Measurements from ENCODE around the gene PARD3B. TPM values are rescaled to one million over a fixed set of nuclear protein-coding genes. Genes with fewer than 3 reads are reported as not detected.
A peak's percentile ranks its signal among the peaks of the same experiment; 100 is the strongest.

Gene PARD3B
- total and polyA plus RNA-seq, 2 of the 8 experiments (the other 6 are each of a cell fraction or from before 2014, with no cell fraction given): 1.2 to 5.7 TPM

GRCh38 chr2:205043285-205043684 lies 498.0 kb downstream of the PARD3B start:
- H2BK5ac ChIP-seq (ENCODE audit: low read depth, low read length): no peak overlapping the region
- DNase-seq (ENCODE audit: low read depth in 1 of 2, low spot score in 2 of 2) (no peak), FAIRE-seq (peak; percentile 13)
- POLR2A ChIA-PET (ENCODE audit: partially characterized antibody): no interaction called here
- no peaks in the 10 kb centered on the region for H3K36me3 ChIP-seq (ENCODE audit: control insufficient read depth in 2 of 4, insufficient read depth in 4 of 4, low read length in 3 of 4)
- no peak overlapping the region for H2BK120ac ChIP-seq (replicated peaks; ENCODE audit: low read depth, low read length)
- no peak overlapping the region for H2BK12ac ChIP-seq (ENCODE audit: low read depth, low read length)
- H3K4me2 ChIP-seq (ENCODE audit: insufficient read depth in 1 of 2, low read depth in 2 of 2, low read length in 2 of 2): no peak overlapping the region
- H3K79me2 ChIP-seq (ENCODE audit: control insufficient read depth in 1 of 2, insufficient read depth in 2 of 2, low read length in 2 of 2): no peaks in the 10 kb centered on the region
- H3K4me3 ChIP-seq (ENCODE audit: extremely low read depth in 1 of 4, insufficient read depth in 2 of 4, low read depth in 3 of 4, low read length in 4 of 4): no peak overlapping the region
- H4K91ac ChIP-seq (replicated peaks; ENCODE audit: insufficient read length, low read length): no peak overlapping the region
- no peak overlapping the region for H3K23ac ChIP-seq (ENCODE audit: insufficient read length)
- H3K14ac ChIP-seq (ENCODE audit: insufficient read length): no peak overlapping the region
- H4K20me1 ChIP-seq (replicated peaks in 1 of 2; ENCODE audit: control insufficient read depth in 1 of 2, insufficient read depth in 2 of 2, low read length in 2 of 2): no peaks in the 10 kb centered on the region
- H3K4ac ChIP-seq (replicated peaks; ENCODE audit: insufficient read length, low read depth, low read length): no peak overlapping the region
- no peak overlapping the region for H3K56ac ChIP-seq (replicated peaks; ENCODE audit: insufficient read length, low read depth, low read length)
- H2BK15ac ChIP-seq (ENCODE audit: low read length): no peak overlapping the region
- no peak overlapping the region for H3K18ac ChIP-seq (ENCODE audit: extremely low read depth, low read length)
- no peaks in the 10 kb centered on the region for H3K79me1 ChIP-seq (ENCODE audit: low read depth, low read length)
- no peak overlapping the region for H3K9ac ChIP-seq (replicated peaks in 1 of 4; ENCODE audit: extremely low read depth in 1 of 4, low read depth in 3 of 4, low read length in 3 of 4)
- no peak overlapping the region for H2AFZ ChIP-seq (ENCODE audit: low read length)
- TF ChIP-seq SAP30 (IDR thresholded peaks at IDR 0.05; ENCODE audit: insufficient read depth, insufficient replicate concordance, low read length): no peak
- TF ChIP-seq KDM5A (IDR thresholded peaks at IDR 0.05; ENCODE audit: low read length): no peak
- no peak for TF ChIP-seq NRF1 (IDR thresholded peaks at IDR 0.05; ENCODE audit: low read depth, low read length)
- H2BK20ac ChIP-seq (ENCODE audit: low read length): no peak overlapping the region
- peaks cover 0 to 13% (median 2%) of the 10 kb centered on the region in 4 experiments; a peak in 3 of 7 replicates for H3K4me1 ChIP-seq (replicated peaks in 1 of 4; ENCODE audit: control insufficient read depth in 3 of 4, insufficient read depth in 4 of 4, low read length in 3 of 4)
- H2AK5ac ChIP-seq (ENCODE audit: low read depth, low read length): no peak overlapping the region
- H3K9me3 ChIP-seq (ENCODE audit: insufficient read depth in 2 of 2, low read depth in 1 of 2, low read length in 1 of 2): no peaks in the 10 kb centered on the region
- CTCF ChIA-PET (ENCODE audit: partially characterized antibody): interaction anchor here (0.5 kb wide), 1 partner anchor 294 kb away, joined by 3 read pairs; no protein-coding TSS in a partner anchor
- H4K5ac ChIP-seq (ENCODE audit: insufficient read length, low read depth, low read length): no peak overlapping the region
- H3K27me3 ChIP-seq (replicated peaks in 1 of 4; ENCODE audit: control insufficient read depth in 3 of 4, extremely low read depth in 1 of 4, insufficient read depth in 3 of 4, low read length in 3 of 4): peaks cover 0 to 2% (median 0%) of the 10 kb centered on the region in 4 experiments; a peak in 1 of 7 replicates
- no peak overlapping the region for H3K27ac ChIP-seq (ENCODE audit: low read depth, low read length)
- no peaks in the 10 kb centered on the region for H3K23me2 ChIP-seq (ENCODE audit: low read depth, low read length)
- no peak overlapping the region for H4K8ac ChIP-seq (ENCODE audit: extremely low read depth, insufficient read depth, low read length)

Measured in H1 (cell line).